ENCODE measurements around the gene SMIM5. TPM values are rescaled to one million over a fixed set of nuclear protein-coding genes. Genes with fewer than 3 reads are reported as not detected.

The SMIM5 gene
- total and polyA plus RNA-seq, 7 donors, result 0.11 to 0.92 (median 0.19) TPM; not detected in 1

DNA sequence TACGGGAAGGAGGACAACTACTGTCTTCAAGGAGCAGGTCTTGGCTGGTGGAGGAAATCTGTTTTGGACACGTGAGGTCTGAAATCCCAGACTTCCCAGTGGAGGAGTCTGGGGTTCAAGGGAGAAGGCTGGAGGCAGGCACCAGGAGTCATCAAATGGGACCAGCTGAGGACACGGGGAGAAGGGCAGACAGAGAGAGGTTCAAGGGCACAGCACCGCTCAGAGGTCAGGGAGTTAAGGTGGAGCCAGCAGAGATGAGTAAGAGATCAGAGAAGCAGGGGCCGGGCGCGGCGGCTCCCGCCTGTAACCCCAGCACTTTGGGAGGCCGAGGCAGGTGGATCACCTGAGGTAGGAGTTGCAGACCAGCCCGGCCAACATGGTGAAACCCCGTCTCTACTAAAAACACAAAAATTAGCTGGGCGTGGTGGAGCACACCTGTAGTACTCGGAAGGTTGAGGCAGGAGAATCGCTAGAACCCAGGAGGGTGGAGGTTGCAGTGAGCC is 10.4 kb upstream of the SMIM5 start:
- WGBS, 3 donors, result 85 to 91% (median 87%) methylated on average over 15 of the region's 15 CpGs
- Histone ChIP-seq H3K36me3 (ENCODE audit: insufficient read depth in 1 of 2, low read depth in 1 of 2) (peaks cover 2 to 48% of the 10 kb centered on the region in 2 donors), H3K27me3 (ENCODE audit: insufficient read depth in 3 of 3, low read length in 2 of 3) (no peaks in the 10 kb centered on the region), H3K9me3 (no peaks in the 10 kb centered on the region), H3K4me3 (no peak overlapping the region), H3K4me1 (peaks cover 7% of the 10 kb centered on the region), H3K27ac (no peak overlapping the region)
- ATAC-seq, result no peak
- DNase-seq, result no peak
- intact Hi-C loops (cut with DNase I), result loop anchor here in 1 of 2 donors (5.0 kb wide), 1 partner anchor 81 kb away; no protein-coding TSS in a partner anchor
- TF ChIP-seq, protein P1, sequence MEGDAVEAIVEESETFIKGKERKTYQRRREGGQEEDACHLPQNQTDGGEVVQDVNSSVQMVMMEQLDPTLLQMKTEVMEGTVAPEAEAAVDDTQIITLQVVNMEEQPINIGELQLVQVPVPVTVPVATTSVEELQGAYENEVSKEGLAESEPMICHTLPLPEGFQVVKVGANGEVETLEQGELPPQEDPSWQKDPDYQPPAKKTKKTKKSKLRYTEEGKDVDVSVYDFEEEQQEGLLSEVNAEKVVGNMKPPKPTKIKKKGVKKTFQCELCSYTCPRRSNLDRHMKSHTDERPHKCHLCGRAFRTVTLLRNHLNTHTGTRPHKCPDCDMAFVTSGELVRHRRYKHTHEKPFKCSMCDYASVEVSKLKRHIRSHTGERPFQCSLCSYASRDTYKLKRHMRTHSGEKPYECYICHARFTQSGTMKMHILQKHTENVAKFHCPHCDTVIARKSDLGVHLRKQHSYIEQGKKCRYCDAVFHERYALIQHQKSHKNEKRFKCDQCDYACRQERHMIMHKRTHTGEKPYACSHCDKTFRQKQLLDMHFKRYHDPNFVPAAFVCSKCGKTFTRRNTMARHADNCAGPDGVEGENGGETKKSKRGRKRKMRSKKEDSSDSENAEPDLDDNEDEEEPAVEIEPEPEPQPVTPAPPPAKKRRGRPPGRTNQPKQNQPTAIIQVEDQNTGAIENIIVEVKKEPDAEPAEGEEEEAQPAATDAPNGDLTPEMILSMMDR (IDR thresholded peaks at IDR 0.05), result no peak

DNA sequence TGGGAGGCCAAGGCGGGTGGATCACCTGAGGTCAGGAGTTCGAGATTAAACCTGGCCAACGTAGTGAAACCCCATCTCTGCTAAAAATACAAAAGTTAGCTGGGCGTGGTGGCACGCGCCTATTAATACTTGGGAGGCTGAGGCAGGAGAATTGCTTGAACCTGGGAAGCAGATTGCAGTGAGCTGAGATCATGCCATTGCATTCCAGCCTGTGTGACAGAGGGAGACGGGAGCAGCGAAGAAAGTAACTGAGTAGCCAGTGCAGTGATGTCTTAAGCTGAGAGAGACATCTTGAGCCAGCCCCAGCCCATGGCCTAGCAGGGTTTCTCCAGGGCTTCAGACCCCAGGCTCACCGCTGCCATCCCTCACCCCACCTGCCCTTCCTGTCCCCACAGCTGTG is 9.8 kb upstream of the SMIM5 start:
- WGBS, 3 donors, result 44 to 61% (median 53%) methylated on average over 9 of the region's 9 CpGs
- peak in 3 of 4 donors; percentile 23 to 49 (median 46) for ATAC-seq
- no peak overlapping the region for H3K4me3 ChIP-seq
- no peak overlapping the region for H3K27ac ChIP-seq
- TF ChIP-seq, protein P1 (IDR thresholded peaks at IDR 0.05), result no peak
- H3K9me3 ChIP-seq, result no peaks in the 10 kb centered on the region
- no peak for DNase-seq
- H3K36me3 ChIP-seq (ENCODE audit: insufficient read depth in 1 of 2, low read depth in 1 of 2), result peaks cover 2 to 45% of the 10 kb centered on the region in 2 donors
- H3K27me3 ChIP-seq (ENCODE audit: insufficient read depth in 3 of 3, low read length in 2 of 3), result no peaks in the 10 kb centered on the region
- intact Hi-C loops (cut with DNase I), result loop anchor here in 1 of 2 donors (5.0 kb wide), 1 partner anchor 81 kb away; no protein-coding TSS in a partner anchor
- peaks cover 7% of the 10 kb centered on the region for H3K4me1 ChIP-seq

DNA sequence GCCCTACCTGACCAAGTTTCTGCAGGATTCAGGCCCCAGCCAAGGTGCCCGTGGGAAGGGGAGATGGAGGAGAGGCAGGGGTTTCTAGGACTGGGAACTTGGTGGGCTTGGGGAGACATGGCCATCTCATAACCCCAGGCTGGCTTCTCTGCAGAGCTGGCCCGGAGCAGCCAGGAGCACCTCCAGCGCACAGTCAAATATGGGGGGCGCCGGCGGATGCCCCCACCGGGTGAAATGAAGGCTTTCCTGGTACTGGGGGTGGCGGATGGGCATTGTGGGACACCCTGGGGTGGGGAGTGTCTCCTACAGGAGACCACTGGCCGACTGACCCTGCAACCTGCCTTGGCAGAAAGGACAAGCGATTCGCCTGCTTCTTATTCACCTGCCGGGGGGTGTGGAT is 9.2 kb upstream of the SMIM5 start:
- Histone ChIP-seq H3K27me3 (ENCODE audit: insufficient read depth in 3 of 3, low read length in 2 of 3) (no peaks in the 10 kb centered on the region), H3K36me3 (ENCODE audit: insufficient read depth in 1 of 2, low read depth in 1 of 2) (peaks cover 2 to 49% of the 10 kb centered on the region in 2 donors), H3K9me3 (no peaks in the 10 kb centered on the region), H3K27ac (no peak overlapping the region), H3K4me1 (peaks cover 7% of the 10 kb centered on the region), H3K4me3 (no peak overlapping the region)
- 88 to 93% (median 90%) methylated on average over 12 of the region's 12 CpGs for WGBS, 3 donors
- TF ChIP-seq, protein P1 (IDR thresholded peaks at IDR 0.05), result no peak
- DNase-seq (no peak), ATAC-seq (no peak)
- intact Hi-C loops (cut with DNase I), result loop anchor here in 1 of 2 donors (5.0 kb wide), 1 partner anchor 82 kb away; no protein-coding TSS in a partner anchor

DNA sequence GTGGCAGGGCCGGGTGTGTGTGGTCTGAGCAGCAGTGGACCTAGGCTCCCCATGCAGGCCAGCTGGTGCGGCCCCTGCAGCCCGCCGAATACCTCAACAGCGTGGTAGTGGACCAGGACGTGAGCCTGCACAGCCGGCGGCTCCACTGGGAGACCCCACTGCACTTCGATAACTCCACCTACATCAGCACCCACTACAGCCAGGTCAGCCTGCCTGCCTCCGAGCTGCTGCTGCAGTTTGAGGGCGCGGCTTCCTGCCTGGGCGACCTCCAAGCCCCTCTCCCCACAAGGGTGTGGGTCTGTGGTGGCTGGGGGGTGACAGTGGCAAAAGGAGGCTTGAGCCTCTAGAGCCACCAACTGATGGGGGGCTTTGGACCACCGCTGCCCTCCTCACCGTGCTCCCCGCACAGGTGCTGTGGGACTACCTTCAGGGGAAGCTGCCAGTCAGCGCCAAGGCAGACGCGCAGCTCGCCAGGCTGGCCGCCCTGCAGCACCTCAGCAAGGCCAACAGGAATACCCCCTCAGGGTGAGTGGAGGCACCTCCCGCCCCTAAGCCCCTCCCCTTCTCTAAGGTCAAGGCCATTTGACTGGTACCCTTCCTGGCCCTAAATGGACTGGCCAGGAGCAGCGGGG is 8.4 kb upstream of the SMIM5 start:
- Histone ChIP-seq H3K27me3 (ENCODE audit: insufficient read depth in 3 of 3, low read length in 2 of 3) (no peaks in the 10 kb centered on the region), H3K27ac (no peak overlapping the region), H3K36me3 (ENCODE audit: insufficient read depth in 1 of 2, low read depth in 1 of 2) (peaks cover 2 to 55% of the 10 kb centered on the region in 2 donors), H3K9me3 (no peaks in the 10 kb centered on the region), H3K4me1 (peaks cover 7% of the 10 kb centered on the region), H3K4me3 (no peak overlapping the region)
- intact Hi-C loops (cut with DNase I), result loop anchor here in 1 of 2 donors (5.0 kb wide), 1 partner anchor 83 kb away; no protein-coding TSS in a partner anchor
- TF ChIP-seq, protein P1 (IDR thresholded peaks at IDR 0.05), result no peak
- no peak for ATAC-seq
- 86 to 88% (median 87%) methylated on average over 23 of the region's 23 CpGs for WGBS, 3 donors
- DNase-seq, result no peak
